Activated naive CD8-positive, alpha-beta T cell treated with anti-CD3 and anti-CD28 coated beads, Interleukin-2, amount 50 U/mL, for 16 hours (primary cell): ENCODE measurements around the gene ZNF689.

Source experiments
- DNase-seq: peaks from one replicate; pipeline ENCODE4 v3.0.0-alpha.2; 2020; ENCODE audit warnings: low read depth, low spot score

Gene ZNF689

GRCh38 chr16:30565526-30565925 lies 44.7 kb downstream of the ZNF689 start:
- DNase-seq = no peak

- no peak for DNase-seq
These were observed 48.2 kb downstream of the ZNF689 start for GRCh38 chr16:30562021-30562420.

- DNase-seq = no peak
These were observed 48.9 kb downstream of the ZNF689 start for GRCh38 chr16:30561089-30561816.

- DNase-seq = no peak
These were observed 50.5 kb downstream of the ZNF689 start for GRCh38 chr16:30559690-30560089.

- DNase-seq = no peak
These were observed 51.3 kb downstream of the ZNF689 start for GRCh38 chr16:30558789-30559377.

- DNase-seq = peak; percentile 93
These were observed 52.0 kb downstream of the ZNF689 start, which contains the start of gene ZNF764 for GRCh38 chr16:30557957-30558788. TSS of gene ZNF764 (minus strand) at chr16:30558374. CDS start at chr16:30558182, 192 bp downstream.

GRCh38 chr16:30557707-30557956 lies 52.6 kb downstream of the ZNF689 start:
- DNase-seq = no peak

GRCh38 chr16:30556125-30556473 lies 54.1 kb downstream of the ZNF689 start:
- DNase-seq = no peak

GRCh38 chr16:30555315-30556124 lies 54.7 kb downstream of the ZNF689 start:
- no peak for DNase-seq

- no peak for DNase-seq
These were observed 55.5 kb downstream of the ZNF689 start for GRCh38 chr16:30554557-30555314.

- no peak for DNase-seq
These were observed 56.7 kb downstream of the ZNF689 start for GRCh38 chr16:30553393-30553899.

GRCh38 chr16:30552956-30553355 lies 57.2 kb downstream of the ZNF689 start:
- no peak for DNase-seq
